Posterior cingulate gyrus (tissue), 11 donors: ENCODE measurements around the gene ANP32E.

Source experiments
- DNase-seq, 10 donors: peaks; one replicate each; pipeline versions ENCODE4 v3.0.0 to v3.0.0-alpha.2; 2020 to 2021; ENCODE audit warnings: mixed read lengths in 3 of 10
- intact Hi-C: fragments of 100-400 bp; cut with DNase I; formaldehyde crosslinking; loops from one replicate; pipeline ENCODE4 v1.15.1; 2023

ANP32E gene

DNA sequence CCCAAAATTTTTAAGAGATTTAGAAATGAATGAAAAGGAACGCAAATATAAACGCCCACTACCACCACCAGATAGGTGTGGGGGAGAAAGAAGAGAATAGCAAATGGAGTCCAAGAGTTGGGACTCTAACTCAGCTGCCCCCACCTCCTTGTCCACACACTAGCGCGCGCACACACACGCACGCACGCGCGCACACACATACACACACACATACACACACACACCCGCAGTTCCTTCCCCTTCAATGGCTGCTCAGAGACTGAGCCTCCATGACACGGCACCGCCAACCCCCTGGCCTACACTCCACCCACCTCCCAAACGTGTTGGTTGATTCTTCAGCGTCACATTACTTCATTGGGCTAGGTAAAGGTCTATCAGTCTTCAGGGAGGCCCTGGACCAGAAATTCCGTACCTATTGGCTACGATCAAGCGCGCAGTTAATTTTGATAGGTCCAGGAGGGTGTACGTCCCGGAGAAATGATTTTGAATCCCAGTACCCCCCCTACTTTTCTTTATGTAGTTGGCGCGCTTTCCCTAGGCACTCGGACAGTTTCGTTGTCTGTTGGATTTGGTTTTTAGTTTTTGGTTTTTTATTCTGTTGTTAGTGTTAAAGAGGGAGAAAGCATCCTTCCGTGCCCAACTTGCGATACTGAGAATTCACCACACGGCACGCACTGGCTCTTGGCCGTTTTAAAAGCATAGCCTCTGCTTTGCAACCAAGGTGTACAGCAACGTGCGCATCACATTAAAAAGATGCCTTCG lies at the start of gene ANP32E:
ANP32E (minus strand) TSS at position 261 of the 762 bp plus-strand sequence. CDS start 326 bp downstream, outside the sequence.
- intact Hi-C loops = loop anchor here (2.0 to 10.0 kb wide), 2 partner anchors 21 to 49 kb away; partner anchors contain the start of gene CIART
- peak; percentile 79 to 98 (median 88) for DNase-seq

DNA sequence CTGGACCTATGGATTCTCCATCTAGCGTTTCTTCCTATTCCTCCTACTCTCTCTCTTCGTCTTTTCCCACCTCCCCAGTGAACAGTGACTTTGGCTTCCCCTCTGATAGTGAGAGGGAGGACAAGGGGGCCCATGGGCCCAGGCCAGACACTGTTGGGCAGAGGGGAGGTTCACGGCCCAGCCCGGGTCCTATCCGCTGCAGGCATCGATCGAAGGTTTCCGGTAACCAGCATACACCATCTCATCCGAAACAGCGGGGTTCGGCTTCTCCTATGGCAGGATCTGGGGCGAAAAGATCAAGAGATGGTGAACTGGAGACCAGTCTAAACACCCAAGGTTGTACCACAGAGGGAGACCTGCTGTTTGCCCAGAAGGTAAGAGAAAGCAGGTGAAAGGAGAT lies 47.3 kb upstream of the ANP32E start:
- intact Hi-C loops = loop anchor here (10.0 kb wide), 1 partner anchor 48 kb away; the partner anchor contains the start of gene ANP32E

DNA sequence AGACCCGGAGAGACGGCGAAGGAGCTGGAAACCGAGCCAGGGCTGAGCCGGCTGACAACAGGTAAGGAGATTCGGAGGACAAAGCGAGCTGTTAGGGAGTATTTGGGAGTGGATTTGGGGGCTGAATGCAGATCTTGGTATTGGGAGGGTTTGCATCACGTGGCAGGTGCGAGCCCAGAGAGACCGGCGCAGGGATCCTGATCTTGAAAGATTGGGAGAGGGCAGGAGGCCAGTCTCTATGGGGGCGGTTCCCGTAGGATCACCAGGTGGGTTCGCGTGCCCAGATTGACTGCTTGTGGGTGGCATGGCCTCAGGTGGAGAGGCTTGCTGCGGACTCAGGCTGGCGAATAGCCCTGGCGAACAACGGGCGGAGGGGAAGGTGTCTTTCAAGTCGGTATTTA lies 46.6 kb upstream of the ANP32E start:
- peak in 4 of 10 donors; percentile 17 to 87 (median 62) for DNase-seq
- intact Hi-C loops = loop anchor here (10.0 kb wide), 1 partner anchor 48 kb away; the partner anchor contains the start of gene ANP32E

More for the DNA sequence above, 47.3 kb upstream of the ANP32E start:
- no peak for DNase-seq

DNA sequence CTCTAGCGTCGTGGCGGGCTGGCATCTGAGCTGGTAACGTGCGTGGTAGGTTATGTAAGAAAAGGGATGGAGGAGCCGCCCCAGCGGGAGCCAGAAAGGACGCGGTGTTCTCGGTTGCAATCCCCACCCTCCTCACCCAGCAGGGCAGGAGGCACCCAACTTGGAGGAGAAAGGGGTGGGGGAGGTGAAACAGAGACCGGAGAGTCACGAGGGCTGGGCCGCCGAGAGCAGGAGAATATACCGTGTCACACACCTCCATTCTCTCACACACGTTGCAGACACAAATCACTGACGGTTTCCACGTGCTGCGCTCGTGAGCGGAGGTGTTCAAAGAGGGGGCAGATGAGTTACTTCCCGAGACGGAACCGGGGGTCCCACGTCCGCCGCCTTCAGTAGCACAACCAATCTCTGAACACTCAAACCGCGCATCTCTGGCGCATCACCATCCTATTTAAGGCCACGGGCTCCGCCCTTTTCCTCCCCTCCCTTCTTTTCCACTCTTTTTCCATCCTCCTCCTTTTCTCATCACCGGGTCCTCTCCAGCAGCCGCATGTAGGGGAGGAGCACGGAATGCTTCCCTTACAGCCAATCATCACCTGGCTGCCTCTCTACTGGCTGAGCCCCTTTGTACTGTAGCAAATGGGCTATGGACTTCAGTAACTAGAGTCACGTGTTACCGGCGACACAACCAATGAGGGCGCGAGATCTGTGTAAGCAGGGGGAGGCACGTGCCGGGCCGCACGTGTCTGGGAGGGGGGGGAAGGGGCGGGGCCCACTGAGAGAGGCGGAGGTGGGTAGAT lies 46.0 kb upstream of the ANP32E start, which contains the start of gene CIART:
CIART (plus strand) TSS at position 797 of the 800 bp plus-strand sequence. CDS start 714 bp downstream, outside the sequence.
- intact Hi-C loops = loop anchor here (1.0 to 10.0 kb wide), 2 partner anchors 25 to 47 kb away; partner anchors contain the start of genes ANP32E and CA14
- peak; percentile 84 to 99 (median 94) for DNase-seq

DNA sequence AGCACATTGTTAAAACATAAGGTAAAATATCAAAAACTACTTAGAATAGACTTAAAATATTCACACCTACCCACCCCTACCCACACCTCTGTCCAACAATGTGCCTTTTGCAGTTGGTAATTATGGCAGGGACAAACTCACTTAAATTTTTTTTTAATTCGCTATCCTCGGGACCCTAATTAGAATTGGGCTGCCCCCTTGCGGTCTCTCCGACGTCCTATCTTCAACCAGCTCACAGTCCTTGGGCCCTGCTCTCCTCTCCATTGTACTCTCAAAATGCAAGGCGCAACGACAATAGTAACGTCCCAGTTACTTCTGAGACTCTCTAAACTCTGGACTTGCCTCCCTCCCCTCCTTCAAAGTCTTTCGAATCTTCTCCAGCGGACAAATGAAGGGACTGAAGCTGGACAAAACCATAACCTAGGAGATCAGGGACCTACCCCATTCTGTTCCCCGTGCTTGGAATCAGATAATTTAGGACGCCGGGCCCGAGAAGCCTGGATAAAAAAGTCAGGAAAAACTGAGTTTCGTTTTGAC lies 45.4 kb upstream of the ANP32E start:
- peak in 8 of 10 donors; percentile 55 to 94 (median 74) for DNase-seq
- intact Hi-C loops = loop anchor here (1.0 to 10.0 kb wide), 2 partner anchors 24 to 46 kb away; partner anchors contain the start of genes ANP32E and CA14

DNA sequence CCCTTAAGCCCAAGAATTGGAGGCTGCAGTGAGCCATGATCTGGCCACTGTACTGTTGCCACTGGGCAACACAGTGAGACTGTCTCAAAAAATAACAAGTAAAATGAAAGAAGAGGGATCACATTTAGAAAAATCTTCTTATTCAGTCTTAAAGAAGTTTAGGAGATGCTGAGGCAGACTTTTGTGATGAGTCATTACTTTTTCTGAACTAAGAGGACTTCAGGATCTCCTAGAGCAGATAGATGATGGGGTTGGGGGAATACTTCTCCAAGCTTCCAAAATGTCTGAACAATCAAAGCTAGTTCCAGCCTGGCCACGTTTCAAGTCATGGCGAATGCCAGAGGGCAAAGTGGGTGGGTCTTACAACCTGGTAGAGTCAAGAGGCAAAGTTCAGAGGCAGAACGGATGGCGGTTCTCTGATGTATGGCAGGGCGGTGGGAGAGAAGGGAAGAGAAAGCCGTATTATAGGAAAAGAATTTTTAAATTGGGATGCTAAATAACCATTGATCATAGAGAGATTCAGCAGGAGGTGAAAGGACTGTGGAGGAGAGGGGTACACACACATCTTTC lies 44.3 kb upstream of the ANP32E start:
- no peak for DNase-seq
- intact Hi-C loops = loop anchor here (10.0 kb wide), 1 partner anchor 45 kb away; the partner anchor contains the start of gene ANP32E

DNA sequence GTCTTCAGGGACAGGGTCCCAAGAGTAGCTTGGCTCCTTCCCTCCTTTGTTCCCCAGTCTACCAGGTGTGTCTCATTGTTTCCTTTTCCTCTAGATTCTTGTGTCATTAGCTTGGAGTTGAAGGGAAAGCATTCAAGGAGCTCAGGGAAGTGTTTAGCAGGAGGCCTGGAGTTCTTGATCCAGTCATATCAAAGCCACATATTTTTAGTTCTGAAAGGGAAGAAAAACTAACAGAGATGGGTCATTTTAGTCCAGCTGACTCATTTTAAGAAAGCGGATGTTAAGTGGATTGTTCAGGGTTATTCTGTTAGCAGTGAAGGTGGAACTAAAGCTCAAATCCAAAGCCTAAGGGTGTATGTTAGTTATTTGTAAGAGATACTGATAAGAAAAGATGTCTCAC lies 37.4 kb upstream of the ANP32E start:
- DNase-seq = no peak
- intact Hi-C loops = no loop called here

DNA sequence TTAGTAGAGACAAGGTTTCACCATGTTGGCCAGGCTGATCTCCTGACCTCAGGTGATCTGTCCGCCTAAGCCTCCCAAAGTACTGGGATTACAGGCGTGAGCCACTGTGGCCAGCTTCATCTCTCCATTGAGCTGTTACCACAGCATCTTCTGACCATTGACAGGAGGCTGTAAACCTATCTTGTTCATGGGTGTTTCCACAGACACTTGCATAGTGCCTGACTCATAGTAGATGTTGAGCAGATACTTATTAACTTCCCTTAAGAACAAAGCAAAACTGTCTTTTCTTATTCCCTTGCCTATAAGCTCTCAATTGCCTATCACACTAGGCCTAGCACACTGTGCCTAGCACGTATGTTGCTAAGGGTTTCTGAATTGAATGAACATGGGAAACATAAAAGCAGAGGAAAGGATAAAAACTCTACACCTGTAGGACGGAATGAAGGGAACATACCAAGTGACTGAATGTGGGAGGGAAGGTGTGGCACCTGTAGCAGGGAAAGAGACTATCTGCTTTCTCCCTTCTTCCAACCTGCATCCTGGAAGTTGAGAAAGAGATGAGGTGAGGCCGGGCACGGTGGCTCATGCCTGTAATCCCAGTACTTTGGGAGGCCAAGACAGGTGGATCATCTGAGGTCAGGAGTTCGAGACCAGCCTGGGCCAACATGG lies 35.5 kb upstream of the ANP32E start:
- intact Hi-C loops = no loop called here
- DNase-seq = no peak

DNA sequence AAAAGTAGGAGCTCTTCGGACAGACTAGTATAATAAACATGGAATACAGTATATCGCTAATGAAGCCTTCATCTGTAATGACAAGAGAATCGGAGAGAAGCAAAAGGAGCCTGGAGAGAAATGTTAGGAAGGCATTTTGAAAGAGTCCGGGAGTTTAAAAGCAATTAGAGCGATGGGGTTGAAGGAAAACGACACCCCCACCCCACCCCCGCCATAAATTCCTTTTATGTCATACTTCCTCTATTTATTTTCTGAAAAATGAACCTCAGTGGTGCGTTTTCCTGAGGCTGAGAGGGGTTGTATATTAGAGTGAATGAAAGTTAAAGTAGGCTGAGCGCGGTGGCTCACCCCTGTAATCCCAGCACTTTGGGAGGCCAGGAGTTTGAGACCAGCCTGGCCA lies 33.5 kb upstream of the ANP32E start:
- intact Hi-C loops = no loop called here
- no peak for DNase-seq

DNA sequence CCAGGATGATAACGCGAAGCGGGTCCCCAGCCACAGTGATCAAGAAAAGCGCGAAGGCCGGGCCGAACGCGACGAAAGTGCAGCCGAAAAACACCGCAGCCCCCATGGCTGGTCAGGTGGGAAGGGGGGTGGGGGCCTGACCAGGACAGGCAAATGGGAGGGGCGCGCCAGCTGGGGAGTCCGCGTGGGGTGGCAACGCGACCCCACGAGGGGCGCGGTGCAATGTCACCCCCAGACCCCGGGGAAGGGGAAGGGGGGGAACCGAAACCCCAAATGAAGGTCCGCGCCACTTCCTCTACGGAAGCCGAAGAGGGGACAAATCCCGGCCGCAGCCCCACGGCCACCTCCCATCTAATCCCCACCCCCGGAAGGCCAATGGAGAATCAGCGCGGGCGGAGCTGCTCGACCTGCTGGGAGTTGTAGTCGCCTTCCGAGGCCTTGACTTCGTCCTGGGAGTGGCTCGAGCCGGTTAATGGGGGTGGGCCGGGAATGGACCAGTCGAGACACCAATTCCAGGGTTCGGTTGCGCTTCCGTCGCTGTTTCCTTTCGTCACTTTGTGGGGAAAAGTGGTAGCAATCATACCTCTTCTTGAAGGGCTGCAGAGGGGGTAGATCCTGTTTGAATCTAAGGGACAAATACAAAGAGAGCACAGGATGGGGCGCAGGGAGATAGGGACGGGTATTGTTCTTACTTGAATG lies 32.9 kb upstream of the ANP32E start, which contains the start of gene APH1A:
APH1A (minus strand) TSS at position 312 of the 699 bp plus-strand sequence; CDS start at position 106, 206 bp downstream.
- intact Hi-C loops = no loop called here
- DNase-seq = peak; percentile 95 to 100 (median 98)

DNA sequence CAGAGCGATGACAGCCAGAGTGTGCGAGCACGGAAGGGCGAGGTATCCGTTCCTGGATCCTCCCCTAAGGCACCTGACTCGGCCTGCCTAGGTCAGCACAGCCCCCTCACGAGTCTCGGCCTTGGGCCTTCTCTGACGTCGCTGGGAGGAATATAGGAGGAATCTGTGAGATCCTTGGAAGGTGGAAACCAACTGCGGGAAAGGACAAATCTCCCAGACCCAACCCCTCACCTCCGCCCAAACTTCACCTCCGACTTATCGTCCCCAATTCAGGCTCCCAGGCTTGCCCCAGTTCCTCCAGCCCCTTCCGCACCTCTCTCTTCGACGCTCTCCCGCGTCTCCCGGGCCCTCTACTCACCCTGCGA lies 32.4 kb upstream of the ANP32E start:
- no peak for DNase-seq
- intact Hi-C loops = no loop called here

DNA sequence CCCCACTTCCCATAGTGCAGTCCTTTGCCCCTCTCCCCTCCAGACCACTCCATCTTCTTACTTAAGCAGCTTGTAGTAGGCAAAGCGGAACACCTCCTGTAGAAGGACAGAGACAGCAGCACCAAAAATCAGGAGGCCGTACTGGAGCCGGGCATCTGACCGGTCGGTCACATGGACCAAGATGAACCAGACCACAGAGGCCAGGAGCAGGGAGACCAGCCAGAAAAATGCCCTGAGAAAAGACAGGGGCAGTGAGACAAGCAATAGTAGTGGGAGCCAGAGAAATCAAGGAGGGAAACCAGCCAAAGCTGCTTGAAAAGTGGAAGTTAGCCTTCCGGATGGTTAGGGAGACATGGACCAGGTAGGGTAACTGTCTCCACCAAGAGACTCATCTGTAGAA lies 32.0 kb upstream of the ANP32E start:
- intact Hi-C loops = no loop called here
- no peak for DNase-seq

DNA sequence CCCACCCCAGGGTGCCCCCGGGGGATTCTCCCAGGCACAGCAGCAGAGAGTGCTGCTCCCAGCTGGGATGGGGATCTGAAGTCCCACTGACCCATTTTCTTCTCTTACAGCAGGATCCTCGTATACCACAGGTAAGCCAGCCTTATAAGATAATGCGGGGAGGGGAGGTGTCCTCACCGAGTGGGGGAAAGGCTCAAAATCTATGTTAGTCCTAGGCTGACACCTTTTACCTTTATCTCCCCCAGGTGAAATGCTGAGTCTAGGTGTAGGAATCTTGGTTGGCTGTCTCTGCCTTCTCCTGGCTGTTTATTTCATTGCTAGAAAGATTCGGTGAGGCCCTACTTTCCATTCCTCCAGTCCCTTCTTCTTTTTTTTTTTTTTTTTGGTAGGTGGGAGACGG lies 27.6 kb upstream of the ANP32E start:
- no peak for DNase-seq
- intact Hi-C loops = no loop called here

DNA sequence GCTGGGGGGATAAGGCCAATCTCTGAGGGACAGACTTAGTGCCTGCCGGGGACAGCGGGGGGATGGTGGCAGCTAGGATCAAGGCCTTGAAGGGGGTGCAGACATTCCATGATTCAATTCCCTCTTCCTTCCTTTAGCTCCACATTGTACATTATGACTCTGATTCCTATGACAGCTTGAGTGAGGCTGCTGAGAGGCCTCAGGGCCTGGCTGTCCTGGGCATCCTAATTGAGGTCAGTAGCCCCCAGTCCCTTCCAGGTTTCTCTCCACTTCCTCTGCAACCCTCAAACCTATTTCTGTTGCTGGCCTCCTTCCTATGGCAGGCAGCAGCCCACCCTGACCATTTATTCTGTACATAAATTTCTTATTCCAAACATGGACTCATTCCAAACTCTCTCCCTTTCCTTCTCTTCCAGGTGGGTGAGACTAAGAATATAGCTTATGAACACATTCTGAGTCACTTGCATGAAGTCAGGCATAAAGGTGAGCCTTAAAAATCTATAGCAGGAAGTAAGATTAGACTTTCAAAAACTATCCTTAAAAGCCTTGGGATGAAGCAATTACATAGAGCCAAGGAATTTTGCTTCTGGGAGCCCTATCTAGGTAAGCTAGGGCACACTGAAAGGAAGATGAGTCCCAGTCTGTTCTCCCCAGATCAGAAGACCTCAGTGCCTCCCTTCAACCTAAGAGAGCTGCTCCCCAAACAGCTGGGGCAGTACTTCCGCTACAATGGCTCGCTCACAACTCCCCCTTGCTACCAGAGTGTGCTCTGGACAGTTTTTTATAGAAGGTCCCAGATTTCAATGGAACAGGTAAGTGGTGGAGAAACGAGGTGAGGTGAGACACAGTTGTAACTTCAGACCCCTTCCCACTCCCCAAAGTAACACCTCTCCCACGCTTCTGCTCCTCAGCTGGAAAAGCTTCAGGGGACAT lies 26.7 kb upstream of the ANP32E start:
- intact Hi-C loops = no loop called here
- no peak for DNase-seq

DNA sequence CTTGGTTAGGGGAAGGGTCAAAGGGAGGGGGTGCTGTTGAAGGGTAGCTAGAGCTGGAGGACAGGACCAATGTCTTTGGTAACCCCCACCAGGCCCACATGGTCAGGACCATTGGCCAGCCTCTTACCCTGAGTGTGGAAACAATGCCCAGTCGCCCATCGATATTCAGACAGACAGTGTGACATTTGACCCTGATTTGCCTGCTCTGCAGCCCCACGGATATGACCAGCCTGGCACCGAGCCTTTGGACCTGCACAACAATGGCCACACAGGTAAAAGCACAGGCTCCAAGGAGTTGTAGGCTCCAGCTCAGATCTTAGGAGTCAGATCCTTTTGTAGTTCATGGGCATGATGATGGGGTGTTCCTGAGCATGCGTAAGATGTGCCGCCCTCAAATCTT lies 25.5 kb upstream of the ANP32E start:
- intact Hi-C loops = no loop called here
- DNase-seq = no peak

DNA sequence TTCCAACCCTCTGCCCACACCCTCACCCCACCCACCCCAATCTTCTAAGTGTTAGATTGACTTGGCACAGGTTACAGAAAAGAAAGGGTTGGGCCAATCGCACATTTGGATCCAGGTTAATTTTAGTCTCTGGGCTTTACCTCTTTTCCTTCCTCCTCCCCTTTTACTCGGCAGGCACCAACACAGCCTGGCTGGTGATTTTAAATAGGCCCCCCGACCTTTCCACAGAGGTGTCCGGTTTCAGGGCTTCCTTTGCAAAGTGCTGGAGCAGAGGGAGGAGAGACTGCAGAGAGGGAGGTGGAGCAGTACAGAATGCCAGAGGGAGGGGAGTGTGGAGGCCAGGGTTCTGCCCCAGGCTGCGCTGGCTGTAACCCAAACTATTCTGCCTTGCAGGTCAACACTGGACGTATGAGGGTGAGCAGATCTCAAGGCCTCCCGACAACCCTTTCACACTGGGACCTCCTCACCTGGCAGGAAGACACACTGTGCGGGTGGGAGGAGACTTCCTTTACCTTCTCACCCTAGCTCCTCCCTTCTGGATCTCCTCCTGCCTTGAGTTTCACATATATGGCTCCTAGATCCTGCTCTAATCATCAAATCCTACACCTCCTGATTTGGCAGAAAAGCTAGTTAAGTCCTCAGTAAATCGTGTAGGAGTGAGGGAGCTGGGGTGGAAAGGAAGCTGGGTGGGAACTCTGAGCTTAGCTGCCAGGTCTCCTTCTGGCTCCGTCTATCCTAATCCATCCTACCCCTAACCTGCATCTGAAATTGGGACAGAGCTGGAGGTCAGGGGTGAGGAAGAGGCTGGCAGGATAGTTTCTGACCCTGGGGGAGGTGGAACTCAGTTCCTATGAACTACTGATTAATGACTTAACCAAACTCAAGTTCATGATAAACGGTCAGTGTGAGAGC lies 24.1 kb upstream of the ANP32E start:
- DNase-seq = no peak
- intact Hi-C loops = no loop called here

DNA sequence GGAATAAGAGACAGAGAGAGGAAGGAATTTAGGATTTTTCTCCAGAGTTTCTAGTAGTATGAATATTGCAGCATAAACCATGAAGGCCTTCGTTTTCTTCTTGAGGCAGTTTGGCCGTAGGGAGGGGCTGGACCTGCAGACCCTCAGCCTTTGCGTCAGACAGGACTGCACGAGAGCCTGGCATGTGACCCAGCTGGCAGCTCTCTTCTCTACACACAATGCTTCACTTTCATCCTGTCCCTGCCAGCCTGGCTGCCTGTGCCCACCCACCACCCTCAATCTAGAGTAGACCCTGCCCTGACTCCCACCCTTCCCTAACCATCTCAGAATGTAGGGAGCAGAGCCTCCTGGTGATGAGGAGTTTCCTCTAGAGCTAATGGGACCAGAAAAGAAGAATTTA lies 23.3 kb upstream of the ANP32E start:
- intact Hi-C loops = no loop called here
- peak in 2 of 10 donors; percentile 47 to 49 for DNase-seq
